ENCODE results near the gene CRYBB3.
"Not testable (repeated sequence)": the region's sequence is repeated elsewhere in the genome, so short reads cannot be mapped to it uniquely, and the experiment has no call there.

The CRYBB3 gene

GRCh38 chr22:25176175-25176574 is 23.5 kb upstream of the CRYBB3 start:
- DNase-seq = no peak

GRCh38 chr22:25176799-25177198 is 22.9 kb upstream of the CRYBB3 start:
- DNase-seq = no peak

GRCh38 chr22:25177226-25177625 is 22.4 kb upstream of the CRYBB3 start:
- no peak for DNase-seq

DNA sequence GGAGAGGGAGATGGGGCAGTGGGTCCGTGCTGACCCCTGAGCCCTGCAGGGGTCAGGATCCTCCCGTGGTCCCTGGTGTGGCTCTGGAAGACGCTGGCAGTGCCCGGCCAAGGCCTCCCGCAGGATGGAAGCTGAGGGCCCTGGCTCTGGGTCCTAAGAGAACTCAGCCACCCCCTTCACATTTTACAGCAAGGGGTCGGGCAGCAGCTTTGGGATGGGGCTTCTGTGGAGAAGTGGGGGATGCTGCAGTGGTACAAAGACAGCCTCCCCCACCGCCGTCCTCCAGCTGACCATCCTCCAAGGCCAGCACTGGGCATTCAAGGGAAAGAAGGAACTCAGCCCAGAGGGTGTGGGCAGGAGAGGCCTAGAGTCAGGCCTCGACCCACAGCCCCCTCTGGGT is 21.8 kb upstream of the CRYBB3 start:
- DNase-seq = no peak

DNA sequence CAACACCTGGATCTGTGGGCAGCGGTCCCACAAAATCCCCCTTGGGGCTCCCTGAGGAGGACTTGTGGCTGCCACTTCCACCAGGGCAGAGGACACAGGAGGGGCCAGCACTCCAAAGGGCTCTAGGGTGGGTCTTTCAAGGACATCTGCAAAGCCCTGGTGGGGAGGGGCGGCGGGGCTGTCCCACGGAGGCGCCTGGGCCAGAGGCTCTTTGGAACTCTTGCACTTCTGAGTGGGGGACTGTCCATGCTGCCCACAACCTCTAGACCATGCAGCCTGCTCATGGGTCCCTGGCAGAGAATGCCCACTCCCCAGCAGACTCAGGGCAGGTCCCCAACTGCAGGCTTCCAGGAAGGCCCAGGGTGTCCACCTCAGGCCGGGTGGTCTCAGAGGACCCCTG is 21.3 kb upstream of the CRYBB3 start:
- peak; percentile 67 for DNase-seq

- not testable (repeated sequence) for DNase-seq
Observed at GRCh38 chr22:25178869-25179631, 20.6 kb upstream of the CRYBB3 start.

- no peak for DNase-seq
Observed at GRCh38 chr22:25182131-25183110, 17.2 kb upstream of the CRYBB3 start.

GRCh38 chr22:25183949-25184619 is 15.6 kb upstream of the CRYBB3 start:
- DNase-seq = no peak

DNA sequence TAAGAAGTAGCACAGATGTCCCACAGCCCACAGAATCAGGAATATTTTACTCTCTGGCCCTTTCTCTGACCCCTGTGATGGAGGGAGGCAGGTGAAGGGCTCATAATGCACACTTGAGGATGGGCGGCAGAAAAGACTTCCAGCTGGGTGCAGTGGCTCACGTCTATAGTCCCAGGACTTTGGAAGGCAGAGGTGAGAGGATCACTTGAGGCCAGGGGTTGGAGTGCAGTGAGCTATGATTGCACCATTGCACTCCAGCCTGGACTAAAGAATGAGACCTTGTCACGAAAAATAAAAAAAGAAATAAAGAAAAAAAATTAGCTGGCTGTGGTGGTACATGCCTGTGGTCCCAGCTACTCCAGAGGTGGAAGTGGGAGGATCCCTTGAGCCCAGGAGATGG is 13.5 kb upstream of the CRYBB3 start:
- DNase-seq = no peak

DNA sequence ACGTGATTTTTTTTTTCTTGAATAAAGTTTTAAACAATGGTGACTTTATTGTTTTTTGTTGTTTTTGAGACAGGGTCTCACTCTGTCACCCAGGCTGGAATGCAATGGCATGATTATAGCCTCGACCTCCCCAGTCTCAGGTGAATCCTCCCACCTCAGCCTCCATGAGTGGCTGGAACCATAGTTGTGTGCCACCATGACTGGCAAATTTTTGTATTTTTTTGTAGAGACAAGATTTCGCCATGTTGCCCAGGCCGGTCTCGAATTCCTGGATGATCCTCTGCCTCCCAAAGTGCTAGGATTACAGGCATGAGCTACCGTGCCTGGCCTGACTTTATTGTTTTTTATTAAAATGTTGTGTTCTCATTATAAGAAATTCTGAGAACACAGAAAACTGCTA is 12.2 kb upstream of the CRYBB3 start:
- DNase-seq = no peak

DNA sequence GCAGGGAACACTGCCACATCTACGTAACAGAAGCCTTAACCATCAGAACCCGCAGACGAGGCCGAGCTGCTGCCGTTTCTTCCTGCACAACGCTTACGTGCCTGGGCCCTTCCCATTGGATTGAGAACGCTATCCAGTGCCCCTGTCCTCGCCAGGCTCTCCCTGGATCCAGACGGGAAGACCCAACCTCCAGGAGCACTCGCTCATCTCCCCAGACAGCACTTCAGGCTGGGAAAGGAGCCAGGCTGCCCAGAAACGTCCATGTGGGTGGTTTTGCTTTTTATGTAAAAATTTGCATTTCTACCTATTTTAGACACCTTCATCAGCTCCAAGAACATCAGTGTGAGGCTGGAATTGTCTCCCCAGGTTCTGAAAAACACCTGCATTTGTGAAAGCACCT is 7.3 kb upstream of the CRYBB3 start:
- no peak for DNase-seq

DNA sequence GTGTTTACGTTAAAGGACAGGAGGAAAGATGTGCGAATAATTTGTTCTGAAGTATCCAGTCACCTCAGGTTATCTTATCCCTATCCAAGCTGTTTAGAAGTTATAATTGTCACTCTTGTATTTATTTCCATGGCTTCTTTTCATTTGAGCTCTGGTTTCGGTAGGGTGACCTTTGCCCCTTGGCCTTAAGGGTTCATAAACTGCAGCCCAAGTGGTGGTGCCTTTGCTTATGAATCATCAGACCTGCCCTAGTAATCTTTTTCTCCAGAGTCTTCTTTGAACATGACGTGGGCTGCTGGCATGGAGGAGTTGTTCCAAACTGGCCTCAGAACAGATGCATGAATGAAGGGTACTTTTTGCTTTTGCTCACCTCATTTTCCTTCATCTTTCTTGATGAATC is 6.5 kb upstream of the CRYBB3 start:
- DNase-seq = no peak

DNA sequence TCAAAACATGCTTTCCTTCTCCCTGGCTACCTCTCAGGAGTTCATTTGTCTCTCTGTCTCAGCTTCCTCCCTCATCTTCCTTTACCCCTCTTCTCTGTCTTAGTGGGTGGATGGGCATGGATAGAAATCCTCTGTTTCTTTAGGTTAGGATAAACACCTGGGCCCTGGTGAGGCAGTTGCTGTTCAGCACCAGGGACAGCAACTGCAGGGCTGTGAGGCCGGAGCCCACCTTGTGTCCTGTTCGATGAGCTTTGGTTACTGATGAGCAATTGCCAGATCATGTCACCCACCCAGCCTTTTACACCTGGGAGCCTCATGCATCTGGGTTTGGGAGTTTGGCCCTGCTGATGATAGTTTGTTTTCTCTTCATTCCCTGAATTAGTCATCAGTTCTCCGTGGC is 6.1 kb upstream of the CRYBB3 start:
- no peak for DNase-seq

DNA sequence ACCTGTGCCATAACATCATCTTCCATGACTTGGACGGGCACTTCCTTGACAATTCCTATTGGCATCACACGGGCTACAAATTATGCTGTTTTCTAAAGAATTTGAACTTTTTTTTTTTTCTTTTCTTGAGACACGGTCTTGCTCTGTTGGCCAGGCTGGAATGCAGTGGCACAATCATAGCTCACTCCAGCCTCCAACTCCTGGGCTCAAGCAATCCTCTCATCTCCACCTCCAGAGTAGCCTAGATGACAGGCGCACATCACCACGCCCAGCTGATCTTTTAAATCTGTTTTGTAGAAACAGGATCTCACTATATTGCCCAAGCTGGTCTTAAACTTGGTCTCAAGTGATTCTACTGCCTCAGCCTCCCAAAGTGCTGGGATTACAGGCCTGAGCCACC is 3.3 kb upstream of the CRYBB3 start:
- no peak for DNase-seq

DNA sequence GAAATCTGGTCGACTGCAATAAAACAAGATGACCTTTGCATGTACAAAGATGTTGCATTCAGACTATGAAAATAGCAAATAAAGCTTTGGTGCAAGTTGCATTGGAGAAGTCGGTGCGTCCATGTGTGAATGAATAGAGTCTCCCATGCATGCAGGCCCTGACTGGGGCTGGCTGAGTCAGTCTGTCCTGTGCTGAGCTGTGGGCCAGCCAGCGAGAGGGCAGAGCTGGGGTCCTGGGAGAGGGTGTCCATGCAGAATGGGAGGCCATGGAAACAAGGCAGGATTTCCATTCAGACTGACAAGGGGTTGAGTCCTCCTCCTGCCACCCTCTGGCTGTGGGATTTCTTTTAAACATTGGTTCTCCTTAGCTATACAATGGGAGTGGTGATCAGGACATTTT is 2.3 kb upstream of the CRYBB3 start:
- no peak for DNase-seq

- DNase-seq = no peak
Observed at GRCh38 chr22:25200967-25201366, 1.3 kb downstream of the CRYBB3 start.

DNA sequence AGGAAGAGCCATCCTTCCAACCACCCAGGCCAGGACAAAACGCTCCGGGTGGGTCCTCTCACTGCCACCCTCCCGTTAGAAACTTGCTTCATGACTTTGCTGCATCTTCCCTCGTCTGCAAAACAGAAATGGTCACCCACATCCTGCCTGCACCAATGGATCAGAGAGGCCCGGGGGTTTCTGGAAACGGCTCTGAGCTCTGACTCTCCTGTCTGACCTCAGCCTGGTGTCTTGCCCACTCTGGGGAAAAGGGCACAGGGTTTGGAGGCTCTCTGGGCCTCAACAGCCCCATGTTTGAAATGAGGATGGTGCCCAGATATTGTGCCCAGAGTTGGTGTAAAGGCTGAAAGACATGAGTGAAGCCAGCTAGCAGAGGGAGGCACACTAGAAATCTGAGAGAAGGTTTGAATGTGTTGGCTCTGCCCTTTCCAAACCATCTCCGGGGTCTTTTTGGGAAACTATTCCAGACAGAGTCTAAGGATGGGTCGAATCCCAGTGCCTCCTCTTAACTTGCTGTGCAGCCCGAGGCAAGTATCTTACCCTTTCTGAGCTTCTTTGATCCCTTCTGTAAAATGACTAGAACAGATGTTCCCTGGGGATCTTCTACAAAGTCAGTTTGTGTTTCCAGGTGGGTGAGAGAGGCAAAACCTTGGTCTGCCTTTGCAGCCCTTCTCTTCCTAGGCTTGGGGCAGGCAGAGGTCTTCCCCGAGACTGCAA is 2.1 kb downstream of the CRYBB3 start:
- no peak for DNase-seq

GRCh38 chr22:25202290-25202921 is 2.7 kb downstream of the CRYBB3 start:
- peak; percentile 81 for DNase-seq

DNA sequence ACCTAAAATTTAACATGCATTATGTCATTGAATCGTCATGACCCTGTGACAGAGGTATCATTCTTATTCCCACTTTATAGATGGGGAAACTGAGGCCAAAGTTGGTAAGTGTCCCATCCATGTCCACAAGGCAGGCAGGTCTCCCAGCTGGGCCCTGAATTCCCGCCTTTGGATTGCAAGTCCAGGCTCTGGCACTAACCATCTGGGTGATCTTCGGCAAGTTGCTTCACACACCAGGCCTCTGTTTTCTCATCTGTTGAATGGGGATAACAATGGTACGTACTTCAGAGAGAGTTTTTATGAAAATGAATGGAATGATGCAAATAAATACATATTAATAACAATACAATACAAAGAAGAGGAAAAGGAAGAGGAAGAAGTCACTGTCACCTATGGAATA is 3.4 kb downstream of the CRYBB3 start:
- no peak for DNase-seq

DNA sequence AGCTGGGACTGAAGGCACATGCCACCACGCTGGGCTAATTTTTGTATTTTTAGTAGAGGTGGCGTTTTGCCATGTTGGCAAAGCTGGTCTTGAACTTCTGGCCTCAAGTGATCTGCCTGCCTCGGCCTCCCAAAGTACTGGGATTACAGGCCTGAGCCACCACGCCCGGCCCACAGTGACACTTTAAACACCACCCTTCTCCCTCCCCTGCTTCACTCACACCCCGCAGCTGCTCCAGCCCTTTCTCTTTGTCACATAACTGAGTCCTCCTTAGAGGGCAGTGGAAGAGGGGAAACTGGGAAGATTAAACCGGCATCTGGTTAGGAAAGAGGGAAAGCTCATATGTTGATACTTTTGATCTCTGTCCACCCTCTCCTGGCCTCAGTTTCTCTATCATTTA is 4.9 kb downstream of the CRYBB3 start:
- DNase-seq = not testable (repeated sequence)

DNA sequence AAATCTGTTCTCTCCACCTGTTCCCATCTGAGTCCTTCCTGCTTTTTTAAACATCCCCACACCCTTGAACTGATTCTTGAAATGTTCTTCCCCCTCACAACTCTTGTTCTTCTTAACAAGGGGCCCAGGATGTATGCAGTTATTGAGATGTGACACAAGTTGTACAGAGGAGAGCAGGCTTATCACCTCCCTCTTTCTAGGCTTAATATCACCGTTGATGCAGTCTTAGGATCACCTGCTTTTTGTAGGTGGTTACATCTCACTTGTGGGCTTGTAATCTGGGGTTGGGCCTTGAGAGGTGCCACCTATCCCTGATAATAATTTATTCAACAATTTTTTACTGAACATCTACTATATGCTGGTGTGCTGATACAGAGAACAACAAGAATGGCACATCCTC is 6.2 kb downstream of the CRYBB3 start:
- no peak for DNase-seq

DNA sequence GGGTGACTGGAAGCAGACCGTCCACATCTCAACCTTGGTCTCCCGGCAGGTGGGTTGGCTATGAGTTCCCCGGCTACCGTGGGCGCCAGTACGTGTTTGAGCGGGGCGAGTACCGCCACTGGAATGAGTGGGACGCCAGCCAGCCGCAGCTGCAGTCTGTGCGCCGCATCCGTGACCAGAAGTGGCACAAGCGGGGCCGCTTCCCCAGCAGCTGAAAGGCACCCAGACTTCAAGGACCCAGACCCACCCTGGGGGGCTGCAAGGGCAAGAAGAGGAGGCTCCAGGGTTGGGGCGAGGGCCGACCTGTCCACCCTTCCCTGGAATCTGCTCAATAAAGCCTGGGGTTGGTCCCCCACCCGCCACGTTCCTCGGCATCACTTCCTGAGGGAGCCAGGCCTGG is 7.3 kb downstream of the CRYBB3 start:
- DNase-seq = no peak

Data from activated CD8-positive, alpha-beta memory T cell treated with anti-CD3 and anti-CD28 coated beads for 24 hours (primary cell).